NCI-H2107 treated with DMSO at 0.1 percent for 48 hours (cell line): ENCODE measurements around the gene PLA2G15.
"Not testable (repeated sequence)": the region's sequence is repeated elsewhere in the genome, so short reads cannot be mapped to it uniquely, and the experiment has no call there.

ENCODE experiments used
- DNase-seq: peaks from one replicate; lab custom pipeline; 2025; ENCODE audit not compliant: unreplicated experiment; lab: John Stamatoyannopoulos, UW

Gene PLA2G15

DNA sequence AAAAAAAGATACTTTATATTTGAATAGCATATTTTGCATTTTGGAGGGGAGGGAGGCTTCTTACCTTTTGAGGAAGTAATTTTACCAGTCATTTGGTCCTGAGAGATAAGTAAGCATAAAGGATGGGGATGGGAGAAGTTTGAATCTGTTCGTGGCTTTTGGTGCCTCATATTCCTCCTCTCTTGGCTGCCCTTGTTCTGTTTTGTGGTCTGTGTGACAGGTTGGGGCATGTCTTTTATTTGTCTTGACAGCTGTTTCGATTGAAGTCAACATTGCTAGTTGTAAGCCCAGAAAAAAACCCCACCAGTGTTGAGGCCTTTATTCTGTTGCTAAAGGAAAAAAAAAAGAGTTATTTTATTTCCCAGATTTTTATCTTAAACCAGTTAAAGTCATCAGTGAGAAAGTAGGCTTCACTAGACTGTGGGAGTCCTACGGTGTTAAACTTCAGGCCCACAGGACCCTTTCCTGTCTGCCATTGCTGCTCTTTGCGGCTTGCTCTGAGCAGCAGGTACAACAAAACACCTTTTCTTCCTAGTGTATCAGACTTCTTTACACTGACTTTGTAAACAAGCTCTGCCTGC lies 30.5 kb downstream of the PLA2G15 start:
- peak; percentile 86 for DNase-seq

DNA sequence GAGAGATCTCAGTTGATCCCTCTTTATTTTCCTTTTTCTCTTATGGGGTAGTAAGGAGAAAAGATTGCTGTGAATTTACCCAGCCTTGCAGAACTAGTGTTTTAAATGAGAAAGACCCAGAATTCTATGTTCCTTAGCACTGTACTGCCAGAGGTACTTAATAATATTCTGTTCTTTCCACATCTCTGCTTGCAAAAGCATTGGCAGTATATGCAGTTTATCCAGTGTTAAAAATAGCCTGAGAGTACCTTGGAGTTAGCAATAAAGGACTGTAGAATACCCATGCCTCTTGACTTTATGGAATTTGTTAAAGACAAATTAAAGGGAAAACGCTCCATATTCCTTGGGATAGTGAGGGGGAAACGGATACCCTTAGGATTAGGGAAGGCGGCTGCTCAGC lies 31.1 kb downstream of the PLA2G15 start:
- no peak for DNase-seq

DNA sequence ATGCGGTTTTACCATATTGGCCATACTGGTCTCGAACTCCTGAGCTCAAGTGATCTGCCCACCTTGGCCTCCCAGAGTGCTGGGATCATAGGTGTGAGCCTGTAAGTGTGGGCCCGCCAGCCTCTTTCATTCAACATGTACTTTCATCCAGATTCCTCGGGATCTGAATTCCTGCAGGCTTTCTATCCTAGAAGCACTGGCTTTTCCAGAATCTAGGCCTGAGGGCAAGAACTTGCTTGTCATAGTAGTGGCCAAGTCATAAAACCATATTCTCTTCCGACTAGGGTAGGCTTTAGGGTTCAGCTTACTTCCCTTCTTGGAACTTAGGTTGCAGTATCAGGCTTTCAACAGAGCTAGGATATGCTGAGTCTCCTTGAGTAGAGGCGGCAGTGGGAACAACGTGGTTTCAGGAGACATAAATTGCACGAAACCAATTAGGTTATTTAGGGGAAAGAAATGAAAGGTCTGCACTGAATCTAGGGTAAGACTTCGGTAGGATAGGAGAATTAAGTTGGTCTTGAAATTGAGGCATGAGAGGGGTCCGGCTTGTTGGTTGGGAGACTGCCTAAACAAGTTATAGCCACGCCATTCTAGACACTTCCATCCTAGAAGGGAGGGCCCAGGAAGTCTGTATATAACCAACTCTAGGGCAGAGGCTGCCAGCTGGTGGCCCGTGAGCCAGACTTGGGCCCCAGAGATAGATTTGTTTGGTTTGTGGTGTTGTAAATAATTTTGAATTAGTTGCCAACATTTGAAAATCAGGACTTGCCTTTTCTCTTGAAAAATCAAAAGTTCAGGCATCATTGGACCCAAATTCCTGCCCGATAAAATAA lies 34.8 kb downstream of the PLA2G15 start:
- no peak for DNase-seq

GRCh38 chr16:68281368-68282063 lies 36.3 kb downstream of the PLA2G15 start:
- DNase-seq = no peak

DNA sequence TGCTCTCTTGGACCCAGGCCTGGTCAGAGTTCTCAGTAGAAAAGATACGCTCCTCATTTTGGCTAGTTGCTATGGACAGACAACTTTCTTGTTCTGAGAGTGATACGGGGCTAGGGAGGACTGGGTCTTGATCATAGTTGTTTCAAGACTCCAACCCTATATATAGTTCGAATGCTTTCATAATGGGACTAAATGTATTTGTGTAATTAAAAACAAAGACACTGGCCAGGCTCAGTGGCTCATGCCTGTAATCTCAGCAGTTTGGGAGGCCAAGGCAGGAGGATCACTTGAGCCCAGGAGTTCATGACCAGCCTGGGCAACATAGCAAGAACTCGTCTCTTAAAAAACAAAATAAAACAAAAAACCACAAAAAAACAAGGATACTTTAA lies 36.9 kb downstream of the PLA2G15 start:
- no peak for DNase-seq

DNA sequence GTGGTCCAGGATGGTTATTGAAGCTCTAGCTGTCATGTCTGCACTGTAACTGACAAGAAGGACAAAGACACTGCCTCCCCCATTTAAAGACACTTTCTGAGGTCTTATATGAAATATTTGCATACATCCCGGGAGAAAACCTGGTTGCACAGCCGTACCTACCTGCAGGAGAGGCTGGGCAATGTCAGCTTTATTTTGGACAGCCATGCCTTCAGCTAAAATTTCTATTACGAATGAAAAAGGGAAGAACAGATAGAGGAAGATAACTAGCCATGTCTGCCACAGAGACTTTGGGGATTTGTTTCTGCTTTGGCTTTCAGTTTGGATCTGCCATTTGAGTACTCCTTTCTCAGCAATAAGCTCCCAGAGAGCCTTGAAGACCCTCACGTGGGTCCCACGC lies 38.2 kb downstream of the PLA2G15 start:
- no peak for DNase-seq

DNA sequence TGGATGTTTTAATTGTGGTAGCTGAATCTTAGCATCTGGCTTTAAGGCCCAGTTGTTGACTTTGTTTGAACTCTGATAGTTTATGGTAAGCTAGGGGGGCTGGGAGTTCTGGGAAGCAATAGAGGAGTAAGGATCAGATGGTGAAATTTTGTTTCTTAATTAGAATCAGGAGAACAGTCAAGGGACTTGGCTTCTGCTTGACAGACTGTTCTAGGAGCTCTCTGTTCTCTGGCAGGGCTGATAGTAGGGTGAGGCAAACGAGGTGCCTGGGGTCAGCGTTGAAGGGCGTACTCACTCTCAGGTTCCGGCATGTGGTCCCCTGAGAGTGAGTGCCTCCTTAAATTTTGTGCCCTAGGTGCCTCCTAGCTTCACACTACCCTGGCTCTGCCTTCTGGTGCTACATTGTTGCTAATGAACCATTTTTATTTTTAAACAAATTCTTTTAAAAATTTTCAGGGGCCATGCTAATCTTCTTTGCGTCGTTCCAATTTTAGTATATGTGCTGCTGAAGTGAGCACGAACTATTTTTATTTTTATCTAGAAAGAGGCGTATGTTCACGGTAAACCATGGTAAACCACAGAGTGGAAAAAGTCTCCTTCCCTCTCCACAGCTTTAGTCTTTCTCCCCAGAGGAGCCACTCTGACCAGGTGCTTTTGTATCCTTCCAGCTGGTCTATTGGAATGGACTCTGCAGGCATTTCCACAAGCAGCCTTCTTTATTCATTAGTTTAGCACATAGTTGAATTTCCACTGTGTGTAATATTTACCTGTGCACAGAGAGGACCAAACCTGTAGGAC lies 38.8 kb downstream of the PLA2G15 start:
- no peak for DNase-seq

DNA sequence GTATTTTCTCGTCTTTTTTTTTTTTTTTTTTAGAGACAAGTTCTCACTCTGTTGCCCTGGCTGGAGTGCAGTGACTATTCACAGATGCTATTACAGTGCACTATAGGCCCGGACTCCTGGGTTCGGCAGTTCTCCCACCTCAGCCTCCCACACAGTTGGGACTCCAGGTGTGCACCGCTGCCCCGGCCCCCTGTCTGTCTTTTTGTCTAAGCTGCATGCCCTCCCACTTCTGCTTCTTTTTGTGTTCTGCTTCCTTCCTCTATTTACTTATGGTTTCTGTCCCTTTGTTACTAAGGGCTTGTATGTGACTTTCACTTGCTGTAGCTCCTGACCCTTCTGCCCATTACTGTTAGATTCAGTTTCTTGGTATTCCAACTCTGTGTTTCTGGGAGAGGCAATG lies 39.7 kb downstream of the PLA2G15 start:
- no peak for DNase-seq

- DNase-seq = no peak
These were observed 40.5 kb downstream of the PLA2G15 start for GRCh38 chr16:68285683-68286082.

GRCh38 chr16:68286153-68287074 lies 41.2 kb downstream of the PLA2G15 start:
- no peak for DNase-seq

DNA sequence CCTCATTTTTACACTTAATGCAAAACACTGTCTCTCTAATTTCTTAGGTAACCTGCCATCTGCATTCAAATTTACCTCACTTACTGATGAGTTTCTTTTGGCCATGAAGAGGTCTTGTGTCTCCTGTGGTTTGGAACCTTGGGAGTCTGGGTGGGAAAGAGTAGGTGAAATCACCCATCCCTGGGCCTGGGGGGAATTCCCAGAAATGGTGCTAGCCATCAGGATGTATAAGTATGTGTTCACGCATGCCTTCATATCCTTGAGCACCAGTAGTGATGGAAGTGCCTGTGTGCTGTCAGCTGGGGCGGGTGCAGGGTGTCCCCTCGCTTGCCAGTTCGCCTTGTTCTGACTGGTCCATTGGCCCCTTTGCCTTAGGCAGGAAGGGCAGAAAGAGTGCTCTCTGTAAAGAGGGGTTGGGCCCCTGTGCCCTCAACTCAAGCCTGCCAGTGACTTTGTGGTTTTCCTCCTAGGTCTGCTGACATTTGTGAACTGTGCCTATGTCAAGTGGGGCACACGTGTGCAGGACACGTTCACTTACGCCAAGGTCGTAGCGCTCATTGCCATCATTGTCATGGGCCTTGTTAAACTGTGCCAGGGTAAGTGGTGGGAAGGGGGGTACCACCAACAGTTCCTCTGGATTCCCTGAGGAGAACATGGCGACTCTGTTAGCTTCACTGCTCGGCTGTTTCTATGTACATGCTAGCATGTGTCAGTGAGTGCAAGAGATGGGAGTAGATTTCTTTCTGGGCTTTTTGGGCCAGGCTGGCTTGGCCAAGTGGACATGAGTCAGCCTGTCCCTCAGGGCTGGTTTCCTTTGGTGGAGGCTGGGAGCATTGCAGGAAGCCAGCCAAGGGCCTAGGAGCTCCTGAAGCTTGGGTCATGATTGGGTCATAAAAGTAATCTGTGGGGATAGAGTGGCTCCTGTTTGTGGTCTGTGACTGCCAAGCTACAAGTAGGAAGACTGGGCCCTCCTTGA lies 42.4 kb downstream of the PLA2G15 start:
- no peak for DNase-seq

- no peak for DNase-seq
These were observed 43.1 kb downstream of the PLA2G15 start for GRCh38 chr16:68288252-68288650.

- DNase-seq = not testable (repeated sequence)
These were observed 43.6 kb downstream of the PLA2G15 start for GRCh38 chr16:68288796-68289195.

- DNase-seq = no peak
These were observed 44.0 kb downstream of the PLA2G15 start for GRCh38 chr16:68289202-68289601.

GRCh38 chr16:68289621-68290329 lies 44.6 kb downstream of the PLA2G15 start:
- DNase-seq = no peak

DNA sequence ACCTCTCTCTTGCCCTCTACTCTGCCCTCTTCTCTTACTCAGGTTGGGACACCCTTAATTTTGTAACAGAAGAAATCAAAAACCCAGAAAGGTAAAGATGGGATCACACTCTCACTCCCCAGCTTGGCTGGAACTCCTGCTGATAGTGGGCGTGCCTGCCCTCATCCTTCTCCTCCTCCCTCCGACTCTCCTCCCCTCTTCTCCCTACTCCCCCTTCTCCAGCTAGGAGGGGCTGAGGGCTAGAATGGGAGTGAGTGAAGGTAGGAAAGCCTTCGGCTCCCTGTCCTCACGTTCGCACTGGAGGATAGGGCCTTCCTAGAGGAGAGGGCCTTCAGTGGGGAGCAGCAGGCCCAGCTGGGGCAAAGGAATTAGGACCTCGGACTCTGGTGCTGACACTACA lies 45.3 kb downstream of the PLA2G15 start:
- DNase-seq = no peak

- no peak for DNase-seq
These were observed 46.1 kb downstream of the PLA2G15 start for GRCh38 chr16:68291227-68291626.

DNA sequence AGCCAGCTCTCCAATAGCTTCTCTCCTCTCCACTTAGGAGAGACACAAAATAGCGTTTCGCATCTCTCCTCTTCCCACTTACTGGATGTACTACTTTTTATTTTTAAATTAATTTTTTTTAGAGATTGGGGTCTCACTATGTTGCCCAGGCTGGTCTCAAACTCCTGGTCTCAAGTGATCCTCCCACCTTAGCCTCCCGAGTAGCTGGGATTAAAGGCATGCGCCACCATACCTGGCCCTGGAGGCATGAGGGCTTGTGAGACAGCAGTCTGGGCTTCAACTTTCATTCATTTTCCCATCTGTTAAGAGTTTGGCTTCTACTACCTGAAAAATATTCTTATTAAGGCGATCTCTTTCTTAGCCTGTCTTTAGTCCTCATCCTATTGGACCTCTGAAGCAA lies 47.3 kb downstream of the PLA2G15 start:
- DNase-seq = no peak

- DNase-seq = no peak
These were observed 51.1 kb downstream of the PLA2G15 start for GRCh38 chr16:68296291-68296690.
